Measurements from ENCODE around the gene BRPF1. TPM values are rescaled to one million over a fixed set of nuclear protein-coding genes. Genes with fewer than 3 reads are reported as not detected.

Gene BRPF1
- total RNA-seq, 1 donor from 2014 or later, result 34.2 TPM

DNA sequence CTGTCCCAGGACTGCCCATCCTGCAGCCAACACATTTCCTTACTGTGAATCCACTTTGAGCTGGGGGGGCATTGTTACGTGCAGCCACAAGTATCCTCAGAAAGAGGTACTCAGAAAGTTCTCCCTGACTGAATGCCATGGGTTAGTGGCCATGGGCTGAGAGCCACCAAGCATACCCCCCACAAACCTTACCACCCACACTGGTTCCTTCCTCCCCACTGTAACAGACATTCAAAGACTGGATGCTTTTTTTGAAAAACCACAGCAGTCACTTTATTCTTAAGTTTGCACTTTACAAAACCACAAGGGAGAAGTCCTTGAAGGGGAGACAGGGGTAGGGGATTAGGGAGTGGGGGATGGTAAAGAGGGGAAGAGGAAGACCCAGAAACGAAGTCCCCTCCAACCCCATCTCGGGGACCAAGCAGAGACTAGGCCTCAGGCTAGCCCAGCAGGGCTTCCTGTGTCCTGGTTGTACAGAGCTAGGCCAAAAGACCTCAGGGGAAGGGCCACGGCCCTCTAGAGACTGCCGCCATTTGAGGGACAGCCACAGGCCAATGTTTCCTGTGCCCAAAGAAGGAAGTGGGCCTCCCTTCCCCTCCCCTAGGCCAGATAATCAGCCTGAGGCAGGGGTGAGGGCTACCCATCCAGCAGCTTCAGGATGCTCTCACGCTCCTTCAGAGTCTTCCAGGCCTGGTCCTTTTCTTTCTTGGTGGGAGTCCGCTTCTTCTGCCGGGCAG is 48.4 kb downstream of the BRPF1 start:
- Mint-ChIP-seq H3K4me1 (ENCODE audit: low read depth) (peaks cover 58% of the 10 kb centered on the region), H3K36me3 (ENCODE audit: low read depth) (peaks cover 49% of the 10 kb centered on the region), H3K27me3 (ENCODE audit: low read depth) (no peaks in the 10 kb centered on the region), H3K9me3 (no peaks in the 10 kb centered on the region), H3K4me3 (ENCODE audit: low read depth) (peak overlapping the region; percentile 62), H3K27ac (peak overlapping the region; percentile 98)
- intact Hi-C loops (cut with micrococcal nuclease), result loop anchor here (2.0 kb wide), 2 partner anchors 29 to 49 kb away; partner anchors contain the start of gene BRPF1
- peak; percentile 28 for DNase-seq (ENCODE audit: low spot score)

DNA sequence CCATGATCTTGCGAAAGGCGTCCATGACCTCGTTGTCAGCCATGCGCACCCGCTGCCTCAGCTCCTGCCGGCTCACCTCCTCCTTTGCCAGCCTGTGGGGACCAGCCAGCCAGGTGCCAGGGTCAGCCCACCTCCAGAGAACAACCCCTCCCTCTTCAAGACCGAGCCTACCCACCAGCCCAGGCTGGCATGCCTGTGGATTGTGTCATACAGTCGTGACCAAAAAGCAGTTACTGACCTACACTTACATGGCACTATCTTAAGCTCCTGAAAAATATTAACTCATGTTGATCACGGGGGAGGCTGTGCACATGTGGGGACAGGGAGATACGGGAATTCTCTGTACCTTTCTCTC is 48.9 kb downstream of the BRPF1 start:
- Mint-ChIP-seq H3K36me3 (ENCODE audit: low read depth) (peaks cover 55% of the 10 kb centered on the region), H3K27ac (peak overlapping the region; percentile 98), H3K27me3 (ENCODE audit: low read depth) (no peaks in the 10 kb centered on the region), H3K9me3 (no peaks in the 10 kb centered on the region), H3K4me1 (ENCODE audit: low read depth) (peaks cover 59% of the 10 kb centered on the region), H3K4me3 (ENCODE audit: low read depth) (peak overlapping the region; percentile 62)
- intact Hi-C loops (cut with micrococcal nuclease), result no loop called here
- DNase-seq (ENCODE audit: low spot score), result no peak

DNA sequence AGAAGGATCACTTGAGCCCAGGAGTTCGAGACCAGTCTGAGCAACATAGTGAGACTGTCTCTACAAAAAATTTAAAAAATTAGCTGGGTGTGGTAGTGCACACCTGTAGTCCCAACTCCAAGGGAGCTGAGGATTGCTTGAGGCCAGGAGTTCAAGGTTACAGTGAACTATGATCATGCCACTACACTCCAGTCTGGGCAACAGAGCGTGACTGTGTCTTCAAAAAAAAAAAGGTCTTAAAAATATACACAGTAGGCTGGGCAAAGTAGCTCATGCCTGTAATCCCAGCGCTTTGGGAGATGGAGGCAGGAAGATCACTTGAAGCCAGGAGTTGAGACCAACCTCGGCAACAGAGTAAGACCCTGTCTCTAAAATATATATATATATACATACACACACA is 49.4 kb downstream of the BRPF1 start:
- peaks cover 59% of the 10 kb centered on the region for H3K36me3 Mint-ChIP-seq (ENCODE audit: low read depth)

DNA sequence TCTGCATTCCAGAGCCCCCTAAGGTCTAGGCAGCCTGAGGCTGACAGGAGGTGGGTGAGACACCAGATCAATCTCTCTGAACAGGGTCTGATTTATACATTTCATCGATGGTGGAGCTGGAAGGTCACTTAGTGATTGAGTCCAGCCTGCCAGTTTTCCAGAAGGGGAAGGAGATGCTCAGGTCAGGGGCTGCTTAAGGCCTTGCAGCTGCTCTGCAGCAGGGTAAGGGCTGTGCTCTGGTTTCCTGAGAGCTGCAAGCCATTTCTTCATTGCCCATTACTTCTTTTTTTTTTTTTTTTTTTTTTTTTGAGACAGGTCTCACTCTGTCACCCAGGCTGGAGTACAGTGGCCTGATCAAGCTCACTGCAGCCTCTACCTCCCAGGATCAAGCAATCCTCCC is 50.0 kb downstream of the BRPF1 start:
- intact Hi-C loops (cut with micrococcal nuclease), result no loop called here
- no peak overlapping the region for H3K4me3 Mint-ChIP-seq (ENCODE audit: low read depth)
- H3K27me3 Mint-ChIP-seq (ENCODE audit: low read depth), result no peaks in the 10 kb centered on the region
- peaks cover 64% of the 10 kb centered on the region for H3K4me1 Mint-ChIP-seq (ENCODE audit: low read depth)
- H3K27ac Mint-ChIP-seq, result peak overlapping the region; percentile 77
- no peaks in the 10 kb centered on the region for H3K9me3 Mint-ChIP-seq
- DNase-seq (ENCODE audit: low spot score), result no peak
- peaks cover 64% of the 10 kb centered on the region for H3K36me3 Mint-ChIP-seq (ENCODE audit: low read depth)

More for the DNA sequence above, 49.4 kb downstream of the BRPF1 start:
- no peaks in the 10 kb centered on the region for H3K27me3 Mint-ChIP-seq (ENCODE audit: low read depth)
- peaks cover 62% of the 10 kb centered on the region for H3K4me1 Mint-ChIP-seq (ENCODE audit: low read depth)
- H3K27ac Mint-ChIP-seq, result peak overlapping the region; percentile 98
- H3K4me3 Mint-ChIP-seq (ENCODE audit: low read depth), result no peak overlapping the region
- intact Hi-C loops (cut with micrococcal nuclease), result no loop called here
- DNase-seq (ENCODE audit: low spot score), result no peak
- H3K9me3 Mint-ChIP-seq, result no peaks in the 10 kb centered on the region

DNA sequence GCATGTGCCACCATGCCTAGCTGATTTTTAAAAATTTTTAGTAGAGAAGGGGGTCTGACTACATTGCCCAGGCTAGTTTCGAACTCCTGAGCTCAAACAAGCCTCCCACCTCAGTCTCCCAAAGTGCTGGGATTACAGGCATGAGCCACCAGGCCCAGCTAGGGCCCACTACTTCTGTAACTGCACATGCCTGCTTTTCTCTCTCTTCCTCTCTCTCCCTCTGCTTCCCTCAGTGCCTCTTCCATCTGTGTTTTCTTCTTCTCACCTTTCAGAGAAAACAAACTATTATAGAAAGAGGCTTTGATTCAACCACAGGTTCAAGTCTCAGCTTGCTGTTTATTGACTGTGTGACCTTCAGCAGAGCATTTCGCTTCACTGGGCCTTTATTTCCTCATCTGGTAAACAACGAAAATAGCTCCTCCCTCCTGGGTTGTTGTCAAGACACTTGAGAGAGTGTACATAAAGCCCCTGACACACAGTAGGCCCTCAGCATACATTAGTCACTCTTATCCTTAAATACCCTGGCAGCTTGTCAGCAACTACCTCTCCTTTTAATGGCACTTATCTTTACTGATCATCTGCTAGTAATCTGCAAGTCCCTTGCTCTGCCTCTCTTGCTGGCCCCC is 50.6 kb downstream of the BRPF1 start:
- H3K27ac Mint-ChIP-seq, result peak overlapping the region; percentile 75
- no peaks in the 10 kb centered on the region for H3K27me3 Mint-ChIP-seq (ENCODE audit: low read depth)
- intact Hi-C loops (cut with micrococcal nuclease), result no loop called here
- no peak overlapping the region for H3K4me3 Mint-ChIP-seq (ENCODE audit: low read depth)
- no peaks in the 10 kb centered on the region for H3K9me3 Mint-ChIP-seq
- H3K4me1 Mint-ChIP-seq (ENCODE audit: low read depth), result peaks cover 65% of the 10 kb centered on the region
- peaks cover 70% of the 10 kb centered on the region for H3K36me3 Mint-ChIP-seq (ENCODE audit: low read depth)
- no peak for DNase-seq (ENCODE audit: low spot score)

DNA sequence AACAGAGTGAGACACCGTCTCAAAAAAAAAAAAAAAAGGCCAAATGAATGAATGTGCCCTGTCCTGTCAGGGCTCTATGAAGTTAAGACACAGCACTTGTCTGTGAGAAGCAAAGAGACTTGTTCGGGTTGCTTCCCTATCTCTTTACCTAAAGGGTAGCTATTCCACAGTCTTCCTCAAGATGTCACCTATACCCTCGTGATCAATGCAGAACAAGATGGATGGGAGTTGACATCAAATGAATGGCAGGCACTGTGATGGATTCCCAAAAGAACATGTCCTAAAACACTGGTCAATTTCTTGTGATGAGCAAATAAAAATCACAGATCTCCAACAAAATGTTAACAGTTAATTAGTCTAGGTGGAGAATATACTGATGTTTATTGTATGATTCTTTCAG is 51.2 kb downstream of the BRPF1 start:
- Mint-ChIP-seq H3K4me3 (ENCODE audit: low read depth) (no peak overlapping the region), H3K4me1 (ENCODE audit: low read depth) (peaks cover 65% of the 10 kb centered on the region), H3K9me3 (no peaks in the 10 kb centered on the region), H3K27ac (no peak overlapping the region), H3K36me3 (ENCODE audit: low read depth) (peaks cover 74% of the 10 kb centered on the region), H3K27me3 (ENCODE audit: low read depth) (no peaks in the 10 kb centered on the region)
- DNase-seq (ENCODE audit: low spot score), result no peak
- intact Hi-C loops (cut with micrococcal nuclease), result no loop called here

DNA sequence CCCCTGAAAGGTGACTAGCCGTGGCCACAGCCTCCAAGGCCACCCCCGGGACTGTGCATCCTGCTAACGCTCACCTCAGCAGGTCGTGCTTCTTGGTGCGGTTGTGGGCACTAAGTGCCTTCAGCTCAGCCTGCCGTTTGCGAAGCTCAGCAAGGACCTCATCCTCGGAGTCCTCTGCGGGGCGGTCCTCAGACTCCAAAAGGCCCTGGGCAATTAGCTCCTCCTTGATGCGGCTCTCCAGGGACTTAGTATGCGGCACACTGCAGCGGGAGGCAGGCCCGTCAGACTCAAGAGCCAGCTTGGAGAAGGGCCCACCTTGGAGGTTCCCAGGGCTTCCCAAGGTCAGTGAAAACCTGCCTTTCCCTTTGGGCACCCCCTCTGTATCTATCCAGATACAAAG is 52.4 kb downstream of the BRPF1 start:
- Mint-ChIP-seq H3K36me3 (ENCODE audit: low read depth) (peaks cover 76% of the 10 kb centered on the region), H3K4me3 (ENCODE audit: low read depth) (no peak overlapping the region), H3K4me1 (ENCODE audit: low read depth) (peaks cover 55% of the 10 kb centered on the region), H3K27ac (no peak overlapping the region), H3K9me3 (no peaks in the 10 kb centered on the region), H3K27me3 (ENCODE audit: low read depth) (no peaks in the 10 kb centered on the region)
- intact Hi-C loops (cut with micrococcal nuclease), result no loop called here
- no peak for DNase-seq (ENCODE audit: low spot score)

DNA sequence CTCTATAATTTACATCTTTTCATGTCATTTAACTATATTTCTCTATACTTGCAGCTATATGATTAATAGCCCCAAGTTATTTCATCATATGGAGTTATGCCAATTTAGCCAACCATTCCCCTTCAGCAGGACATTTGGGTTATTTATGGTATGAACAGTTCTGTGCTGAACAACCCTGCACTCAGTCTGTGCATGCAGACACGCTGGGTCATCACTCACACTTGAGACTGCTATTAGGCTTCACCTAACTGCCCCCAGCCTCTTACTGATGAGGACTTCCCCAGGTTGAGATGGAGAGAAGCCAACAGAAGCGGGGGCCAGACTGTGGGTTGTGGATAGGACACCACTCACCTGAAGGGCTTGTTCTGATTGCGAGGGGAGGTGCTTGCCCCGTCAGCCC is 53.4 kb downstream of the BRPF1 start:
- Mint-ChIP-seq H3K4me1 (ENCODE audit: low read depth) (peaks cover 54% of the 10 kb centered on the region), H3K27me3 (ENCODE audit: low read depth) (no peaks in the 10 kb centered on the region), H3K27ac (no peak overlapping the region), H3K36me3 (ENCODE audit: low read depth) (peaks cover 78% of the 10 kb centered on the region), H3K4me3 (ENCODE audit: low read depth) (no peak overlapping the region), H3K9me3 (no peaks in the 10 kb centered on the region)
- intact Hi-C loops (cut with micrococcal nuclease), result no loop called here
- DNase-seq (ENCODE audit: low spot score), result no peak

DNA sequence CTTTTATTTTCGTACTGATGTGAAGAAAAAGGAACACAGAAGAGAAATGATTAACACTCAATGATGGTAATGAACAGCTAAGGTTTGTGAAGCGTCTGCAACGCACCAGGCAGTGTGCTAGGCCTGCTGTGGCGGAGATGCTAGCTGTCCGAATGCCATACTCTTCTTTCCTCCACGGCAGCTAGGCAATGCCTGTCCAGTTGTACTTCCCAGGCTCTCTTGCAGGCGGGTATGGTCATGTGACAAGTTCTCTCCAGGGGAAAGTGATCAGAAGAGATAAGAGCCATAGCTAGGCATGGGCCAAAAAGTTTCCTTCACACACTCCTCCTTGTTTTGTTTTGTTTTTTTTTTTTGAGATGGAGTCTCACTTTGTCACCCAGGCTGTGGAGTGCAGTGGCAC is 54.1 kb downstream of the BRPF1 start:
- DNase-seq (ENCODE audit: low spot score), result no peak
- intact Hi-C loops (cut with micrococcal nuclease), result no loop called here
- peaks cover 54% of the 10 kb centered on the region for H3K4me1 Mint-ChIP-seq (ENCODE audit: low read depth)
- peak overlapping the region; percentile 62 for H3K27ac Mint-ChIP-seq
- H3K36me3 Mint-ChIP-seq (ENCODE audit: low read depth), result peaks cover 79% of the 10 kb centered on the region
- no peak overlapping the region for H3K4me3 Mint-ChIP-seq (ENCODE audit: low read depth)
- H3K9me3 Mint-ChIP-seq, result no peaks in the 10 kb centered on the region
- no peaks in the 10 kb centered on the region for H3K27me3 Mint-ChIP-seq (ENCODE audit: low read depth)

DNA sequence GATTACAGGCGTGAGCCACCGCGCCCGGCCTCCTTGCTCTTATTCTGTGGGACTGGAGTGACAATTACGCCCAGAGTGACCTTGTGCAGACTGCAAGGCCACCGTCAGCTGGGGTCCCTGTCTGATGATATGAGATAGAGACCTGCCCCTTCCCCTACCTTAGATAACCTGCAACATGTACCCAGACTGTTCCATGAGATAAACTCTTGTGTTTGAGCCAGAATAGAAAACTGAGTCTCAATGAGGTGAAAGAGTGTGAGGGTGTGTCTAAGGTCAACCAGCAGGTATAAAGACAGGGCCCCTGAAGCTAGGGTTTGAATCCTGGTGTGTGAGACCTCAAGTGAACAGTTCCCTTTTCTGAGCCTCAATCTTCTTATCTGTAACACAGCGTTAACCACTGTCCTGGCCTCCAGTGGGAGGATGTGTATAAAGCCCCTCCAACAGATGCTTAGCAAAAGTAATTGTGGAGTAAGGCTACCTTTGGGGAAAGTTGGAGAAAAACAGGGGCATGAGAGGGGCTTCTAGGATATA is 54.7 kb downstream of the BRPF1 start:
- no peaks in the 10 kb centered on the region for H3K9me3 Mint-ChIP-seq
- H3K27ac Mint-ChIP-seq, result peak overlapping the region; percentile 56
- intact Hi-C loops (cut with micrococcal nuclease), result no loop called here
- H3K27me3 Mint-ChIP-seq (ENCODE audit: low read depth), result no peaks in the 10 kb centered on the region
- no peak for DNase-seq (ENCODE audit: low spot score)
- peaks cover 56% of the 10 kb centered on the region for H3K4me1 Mint-ChIP-seq (ENCODE audit: low read depth)
- peaks cover 80% of the 10 kb centered on the region for H3K36me3 Mint-ChIP-seq (ENCODE audit: low read depth)
- H3K4me3 Mint-ChIP-seq (ENCODE audit: low read depth), result no peak overlapping the region

DNA sequence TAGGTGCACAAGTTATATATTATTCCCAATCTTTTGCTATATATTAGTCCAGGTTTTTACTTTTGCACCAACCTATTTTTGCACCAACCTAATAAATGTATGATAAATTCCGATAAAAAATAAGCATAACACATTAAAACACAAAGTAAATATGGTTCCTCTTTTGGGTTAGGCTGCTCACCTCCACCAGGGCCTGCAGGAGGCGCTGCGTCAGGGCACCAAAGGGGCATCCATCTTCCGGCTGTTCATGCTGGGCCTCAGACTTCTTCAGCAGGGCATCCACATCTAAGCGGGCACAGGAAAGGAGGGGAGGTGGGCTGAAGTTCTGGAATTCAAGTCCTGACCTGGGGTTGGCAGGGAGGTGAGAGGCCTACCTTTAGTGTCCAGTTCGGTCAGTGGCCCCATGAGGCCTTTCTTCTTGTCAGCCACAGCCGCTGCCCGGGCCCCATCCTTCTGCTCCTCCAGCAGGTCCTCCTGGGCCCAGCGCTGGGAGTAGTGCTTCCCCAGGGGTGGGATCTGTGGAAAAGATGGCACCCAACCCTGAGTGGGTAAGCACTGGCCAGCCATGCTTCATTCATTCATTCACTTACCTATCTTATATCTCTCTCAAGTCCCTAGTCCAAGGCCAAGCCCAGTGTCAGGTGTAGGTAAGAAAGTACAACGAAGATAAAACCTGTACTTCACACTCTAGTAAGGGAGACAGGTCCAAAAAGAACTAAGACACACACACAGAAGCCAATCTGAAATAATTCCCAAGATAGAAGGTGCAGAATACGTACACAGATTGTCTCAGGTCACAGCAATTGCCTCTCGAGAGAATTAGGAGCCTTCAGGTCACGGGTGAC is 55.5 kb downstream of the BRPF1 start:
- intact Hi-C loops (cut with micrococcal nuclease), result loop anchor here (1.0 kb wide), 1 partner anchor 9 kb away; no protein-coding TSS in a partner anchor
- Mint-ChIP-seq H3K36me3 (ENCODE audit: low read depth) (peaks cover 79% of the 10 kb centered on the region), H3K4me1 (ENCODE audit: low read depth) (peaks cover 58% of the 10 kb centered on the region), H3K27me3 (ENCODE audit: low read depth) (no peaks in the 10 kb centered on the region), H3K9me3 (no peaks in the 10 kb centered on the region), H3K4me3 (ENCODE audit: low read depth) (peak overlapping the region; percentile 60), H3K27ac (peak overlapping the region; percentile 94)
- DNase-seq (ENCODE audit: low spot score), result no peak

DNA sequence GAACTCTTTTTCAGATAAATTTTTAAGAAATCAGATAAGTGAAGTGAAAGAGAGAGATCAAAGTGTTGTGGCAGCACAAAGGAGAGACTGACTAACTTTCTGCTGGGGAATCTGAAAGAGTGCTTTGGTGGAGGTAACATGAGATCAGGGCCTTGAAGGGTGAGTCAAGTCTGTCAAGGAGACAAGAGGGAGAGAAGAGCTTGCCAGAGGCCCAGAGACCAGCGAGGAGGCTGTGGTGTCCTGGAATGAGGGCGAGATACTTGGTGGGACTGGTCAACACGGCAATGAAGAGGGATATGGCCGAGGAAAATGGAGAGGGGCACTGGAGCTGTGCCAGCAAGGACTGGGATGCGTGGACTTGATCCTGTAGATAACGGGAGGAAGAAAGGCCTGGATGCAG is 56.2 kb downstream of the BRPF1 start:
- peak; percentile 34 for DNase-seq (ENCODE audit: low spot score)
- Mint-ChIP-seq H3K4me1 (ENCODE audit: low read depth) (peaks cover 53% of the 10 kb centered on the region), H3K27ac (peak overlapping the region; percentile 94), H3K36me3 (ENCODE audit: low read depth) (peaks cover 73% of the 10 kb centered on the region), H3K27me3 (ENCODE audit: low read depth) (no peaks in the 10 kb centered on the region), H3K9me3 (no peaks in the 10 kb centered on the region), H3K4me3 (ENCODE audit: low read depth) (peak overlapping the region; percentile 60)
- intact Hi-C loops (cut with micrococcal nuclease), result loop anchor here (1.0 kb wide), 1 partner anchor 9 kb away; no protein-coding TSS in a partner anchor
